ENCODE measurements around the gene OAS3.
A peak's percentile ranks its signal among the peaks of the same experiment; 100 is the strongest.
"Not testable (repeated sequence)": the region's sequence is repeated elsewhere in the genome, so short reads cannot be mapped to it uniquely, and the experiment has no call there.

Gene OAS3

DNA sequence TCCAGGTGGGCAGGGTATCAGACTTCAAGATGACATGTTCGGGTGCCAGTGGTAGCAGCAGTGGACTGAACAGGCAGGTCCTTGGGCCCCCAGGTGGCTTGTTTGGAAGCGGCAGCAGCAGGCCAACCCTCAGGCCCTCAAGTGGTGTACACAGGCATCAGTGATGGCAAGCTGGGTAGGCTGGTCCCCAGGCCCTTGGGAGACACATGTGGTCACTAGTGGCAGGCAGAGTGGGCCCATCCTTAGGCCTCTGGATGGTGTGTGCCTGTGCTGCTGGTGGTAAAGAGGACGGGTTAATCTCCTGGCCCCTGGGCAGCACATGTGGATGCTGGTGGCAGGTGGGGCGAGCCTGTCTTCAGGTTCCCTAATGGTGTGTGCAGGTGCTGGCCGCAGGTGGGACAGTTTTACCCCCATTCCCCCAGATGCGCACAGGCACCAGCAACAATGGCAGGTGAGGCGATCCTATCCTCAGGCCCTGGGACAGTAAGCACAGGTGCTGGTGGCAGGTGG lies 48.1 kb downstream of the OAS3 start:
- no peak for DNase-seq (ENCODE audit: low read depth)

GRCh38 chr12:112987561-112987960 lies 49.3 kb downstream of the OAS3 start:
- no peak for DNase-seq (ENCODE audit: low read depth)

- DNase-seq (ENCODE audit: low read depth): no peak
Observed at GRCh38 chr12:112988224-112988623, 50.0 kb downstream of the OAS3 start.

- DNase-seq (ENCODE audit: low read depth): not testable (repeated sequence)
Observed at GRCh38 chr12:112988823-112989385, 50.6 kb downstream of the OAS3 start.

GRCh38 chr12:112989806-112990205 lies 51.5 kb downstream of the OAS3 start:
- DNase-seq (ENCODE audit: low read depth): no peak

DNA sequence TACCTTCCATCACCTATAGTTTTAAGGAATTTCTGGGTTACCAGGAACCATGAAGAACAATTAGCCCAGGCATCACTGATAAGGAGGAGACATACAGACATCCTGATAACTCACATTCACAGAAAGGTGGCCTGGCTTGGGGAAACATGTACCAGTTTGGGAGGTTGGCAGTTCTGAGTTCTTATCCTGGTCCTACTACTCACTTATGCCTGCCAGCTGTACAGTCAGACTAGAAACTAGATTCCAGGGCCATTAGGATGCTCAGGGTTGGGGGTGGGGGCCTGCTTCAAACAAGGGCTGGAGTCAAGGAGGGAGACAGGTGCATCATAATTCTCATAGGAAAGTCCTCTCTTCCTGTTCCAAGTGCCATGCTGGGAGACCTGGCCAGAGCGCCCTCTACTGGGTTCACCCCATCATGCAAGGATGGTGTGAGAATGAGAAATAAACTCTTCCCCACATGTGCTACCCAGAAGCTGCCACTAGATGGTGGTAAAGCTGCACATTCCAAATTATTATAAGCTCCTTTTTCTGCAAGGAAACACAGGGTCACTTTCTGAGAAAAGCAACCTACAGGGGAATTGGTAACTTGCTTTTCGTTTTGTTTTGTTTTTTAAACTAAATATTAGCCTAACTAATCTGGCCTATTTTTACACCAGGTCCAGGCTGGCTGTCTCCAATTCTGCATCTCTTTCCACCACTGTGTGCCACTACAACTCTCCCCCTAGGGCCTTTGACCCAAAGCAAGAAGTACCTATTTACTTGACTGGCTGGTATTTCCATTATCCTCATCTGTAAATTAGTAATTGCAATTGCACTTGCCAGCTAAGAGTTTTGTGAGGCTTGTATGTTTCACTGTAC lies 54.5 kb downstream of the OAS3 start:
- DNase-seq (ENCODE audit: low read depth): peak; percentile 50

- no peak for DNase-seq (ENCODE audit: low read depth)
Observed at GRCh38 chr12:112995008-112995407, 56.7 kb downstream of the OAS3 start.

DNA sequence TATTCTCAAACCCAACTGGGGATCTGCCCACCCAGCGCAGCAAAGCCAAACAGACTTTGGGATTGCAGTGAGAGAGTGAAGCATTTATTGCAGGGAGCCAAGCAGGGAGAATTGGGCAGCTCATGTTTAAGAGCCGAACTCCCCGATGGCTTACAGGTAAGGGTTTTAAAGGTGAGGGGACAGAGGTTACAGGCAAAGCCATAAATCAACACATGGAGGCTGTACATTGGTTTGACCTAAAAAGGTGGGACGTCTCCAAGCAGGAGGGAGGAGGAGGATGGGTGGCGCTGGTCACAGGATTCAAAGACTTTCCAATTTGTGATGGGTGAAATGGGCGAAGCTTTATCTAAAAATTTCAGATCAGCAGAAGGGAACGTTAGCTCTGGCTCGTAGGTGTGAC lies 58.2 kb downstream of the OAS3 start:
- no peak for DNase-seq (ENCODE audit: low read depth)

DNA sequence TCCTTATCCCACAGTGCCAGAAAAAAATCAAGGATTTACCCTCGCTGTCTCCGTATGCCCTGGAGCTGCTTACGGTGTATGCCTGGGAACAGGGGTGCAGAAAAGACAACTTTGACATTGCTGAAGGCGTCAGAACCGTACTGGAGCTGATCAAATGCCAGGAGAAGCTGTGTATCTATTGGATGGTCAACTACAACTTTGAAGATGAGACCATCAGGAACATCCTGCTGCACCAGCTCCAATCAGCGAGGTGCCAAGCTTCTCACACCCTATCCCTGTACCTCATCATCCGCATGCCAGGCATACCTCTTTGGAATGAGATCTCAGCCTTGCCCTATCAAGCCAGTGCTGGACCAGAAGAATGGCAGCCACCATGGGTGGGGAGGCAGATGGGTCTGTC lies 59.2 kb downstream of the OAS3 start:
- no peak for DNase-seq (ENCODE audit: low read depth)

DNA sequence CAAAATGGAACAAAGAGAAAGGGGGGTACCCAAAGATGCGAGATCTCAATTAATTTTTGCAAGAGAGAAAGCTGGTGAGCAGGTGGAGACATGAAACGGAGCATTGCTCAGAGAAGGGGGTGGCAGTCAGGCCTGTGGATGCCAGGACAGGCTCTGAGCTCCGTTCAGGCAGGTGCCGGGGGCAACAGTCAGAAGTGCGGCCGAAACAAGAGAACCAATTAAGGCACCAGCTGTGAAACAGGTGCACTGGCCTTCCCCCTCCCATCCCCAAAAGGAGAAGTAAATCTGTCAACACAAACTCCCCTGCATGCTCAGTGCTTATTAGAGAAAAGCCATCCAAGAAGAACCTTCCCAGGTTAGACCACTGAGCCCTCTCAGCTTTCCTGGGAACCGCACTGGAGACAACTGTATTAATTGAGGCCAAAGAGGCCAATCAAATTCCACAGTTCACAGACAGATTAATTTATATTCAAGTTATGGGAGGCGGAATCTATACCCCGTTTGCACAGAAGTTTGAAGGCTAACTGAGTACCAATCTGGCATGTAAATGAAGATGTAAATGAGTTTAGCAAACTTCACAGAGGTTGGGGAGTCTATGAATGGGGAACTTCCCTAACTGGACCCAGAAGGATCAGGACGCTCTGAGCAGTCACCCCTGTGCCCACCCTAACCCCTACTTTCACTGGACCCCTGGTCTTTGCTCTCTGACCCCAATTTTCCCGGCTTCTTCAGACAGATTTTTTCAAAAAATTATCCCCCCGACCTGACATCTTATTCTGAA lies 60.9 kb downstream of the OAS3 start:
- DNase-seq (ENCODE audit: low read depth): no peak

- DNase-seq (ENCODE audit: low read depth): no peak
Observed at GRCh38 chr12:113000433-113000832, 62.2 kb downstream of the OAS3 start.

- no peak for DNase-seq (ENCODE audit: low read depth)
Observed at GRCh38 chr12:113002155-113002554, 63.9 kb downstream of the OAS3 start.

GRCh38 chr12:113002676-113003075 lies 64.4 kb downstream of the OAS3 start:
- no peak for DNase-seq (ENCODE audit: low read depth)

DNA sequence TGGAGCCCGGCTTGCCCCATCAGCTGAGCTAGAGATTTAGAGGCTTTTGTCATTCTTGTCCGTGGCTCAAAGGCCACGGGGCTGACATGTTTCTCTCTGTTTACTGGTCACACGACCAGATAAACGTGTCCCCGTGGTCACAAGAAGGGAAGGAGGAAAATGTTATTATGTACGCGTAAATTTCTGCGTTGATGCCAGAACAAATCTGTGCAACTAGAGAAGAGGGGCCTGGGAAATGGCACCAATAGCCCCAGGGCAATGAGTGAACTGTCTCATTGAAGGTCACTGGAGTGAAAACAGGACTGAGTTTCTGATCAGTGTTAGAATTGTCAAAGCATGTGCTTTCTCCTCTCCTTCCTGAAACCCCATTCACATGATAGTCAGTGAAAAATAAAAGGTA lies 65.4 kb downstream of the OAS3 start:
- DNase-seq (ENCODE audit: low read depth): no peak

- DNase-seq (ENCODE audit: low read depth): peak; percentile 4
Observed at GRCh38 chr12:113005762-113006161, 67.5 kb downstream of the OAS3 start.

GRCh38 chr12:113006206-113006605 lies 67.9 kb downstream of the OAS3 start:
- no peak for DNase-seq (ENCODE audit: low read depth)

DNA sequence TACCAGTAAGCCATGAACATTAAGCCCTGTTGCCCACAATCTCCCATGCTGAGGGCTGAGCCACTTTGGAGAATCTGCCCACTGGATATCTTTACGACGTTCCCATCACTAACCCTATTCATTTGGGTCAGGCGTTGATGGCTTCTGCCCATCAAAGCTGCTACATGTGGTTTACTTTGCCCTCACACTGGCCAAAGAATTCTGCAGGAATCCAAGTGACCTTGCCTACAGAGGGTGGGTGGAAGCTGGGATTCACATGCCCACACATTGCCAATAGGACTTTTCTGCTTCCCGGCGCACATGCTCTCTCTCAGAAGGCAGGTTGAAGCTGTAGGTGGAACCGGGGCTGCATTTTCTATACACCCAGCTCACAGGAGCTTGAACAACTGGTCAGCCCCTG lies 68.4 kb downstream of the OAS3 start:
- no peak for DNase-seq (ENCODE audit: low read depth)

- DNase-seq (ENCODE audit: low read depth): peak; percentile 60
Observed at GRCh38 chr12:113007166-113007565, 68.9 kb downstream of the OAS3 start.

- DNase-seq (ENCODE audit: low read depth): no peak
Observed at GRCh38 chr12:113010701-113011100, 72.4 kb downstream of the OAS3 start.

- no peak for DNase-seq (ENCODE audit: low read depth)
Observed at GRCh38 chr12:113014565-113014964, 76.3 kb downstream of the OAS3 start.

DNA sequence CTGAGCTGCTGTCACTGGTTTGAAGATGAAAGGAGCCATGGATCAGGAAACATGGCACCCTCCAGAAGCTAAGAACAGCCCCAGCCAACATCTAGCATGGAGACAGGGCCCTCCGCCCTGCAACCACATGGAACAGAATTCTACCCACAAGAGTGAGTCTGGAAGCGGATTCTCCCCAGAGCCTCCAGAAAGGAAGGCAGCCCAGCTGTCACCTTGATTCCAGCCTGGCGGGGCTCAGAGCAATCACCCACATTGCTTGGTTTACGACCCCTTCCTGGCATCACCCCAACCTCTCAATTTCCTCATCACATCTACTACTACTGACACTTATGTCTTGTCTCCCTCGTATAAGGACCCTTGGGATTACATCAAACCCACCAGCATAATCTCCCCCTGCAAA lies 78.5 kb downstream of the OAS3 start:
- no peak for DNase-seq (ENCODE audit: low read depth)

DNA sequence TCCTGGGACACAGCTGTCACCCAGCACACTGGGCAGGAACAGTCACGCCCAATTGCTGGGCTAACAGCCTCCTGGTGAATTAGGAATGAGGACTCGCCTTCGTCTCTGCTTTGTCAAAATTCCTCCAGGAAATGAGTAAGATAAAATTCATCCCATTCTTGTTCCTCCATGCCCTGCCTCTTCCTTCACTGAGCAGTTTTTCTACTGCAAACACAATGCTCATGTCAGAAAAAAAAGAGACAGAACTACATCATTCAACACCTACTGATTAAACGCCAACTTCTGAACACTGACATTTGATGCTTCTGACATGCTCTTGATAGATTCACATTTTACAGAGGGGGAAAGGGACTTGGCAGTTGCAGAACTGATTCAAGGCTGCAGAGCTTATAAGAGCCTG lies 80.8 kb downstream of the OAS3 start:
- DNase-seq (ENCODE audit: low read depth): no peak

DNA sequence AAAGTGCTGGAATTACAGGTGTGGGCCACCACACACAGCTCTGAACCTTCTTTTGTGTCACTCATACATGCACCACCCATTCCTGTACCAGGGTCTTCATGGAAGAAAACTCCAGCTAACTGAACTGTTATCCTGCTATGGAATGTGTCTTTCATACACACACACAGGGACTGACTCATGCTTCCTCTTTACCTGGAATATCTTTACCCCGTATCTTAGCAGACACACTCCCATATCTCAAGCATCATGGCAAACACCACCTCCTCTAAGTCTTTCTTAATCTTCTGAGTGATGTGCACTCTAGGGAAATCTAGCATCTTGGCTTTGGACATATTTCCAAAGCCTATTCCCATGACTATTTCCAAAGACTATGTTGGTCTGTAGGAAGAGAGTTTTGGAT lies 83.2 kb downstream of the OAS3 start:
- no peak for DNase-seq (ENCODE audit: low read depth)

Data from amniotic epithelial cell (primary cell).